DLD1 (cell line): ENCODE results near the gene POLD2.

Source experiments
- in situ Hi-C: cut with HindIII; loops from 2 replicates; pipeline ENCODE4 v1.10.0; 2017; ENCODE audit warnings: low sequenced_read_pairs

The POLD2 gene

GRCh38 chr7:44152971-44153947, 29.9 kb upstream of the POLD2 start:
- in situ Hi-C loops: no loop called here

DNA sequence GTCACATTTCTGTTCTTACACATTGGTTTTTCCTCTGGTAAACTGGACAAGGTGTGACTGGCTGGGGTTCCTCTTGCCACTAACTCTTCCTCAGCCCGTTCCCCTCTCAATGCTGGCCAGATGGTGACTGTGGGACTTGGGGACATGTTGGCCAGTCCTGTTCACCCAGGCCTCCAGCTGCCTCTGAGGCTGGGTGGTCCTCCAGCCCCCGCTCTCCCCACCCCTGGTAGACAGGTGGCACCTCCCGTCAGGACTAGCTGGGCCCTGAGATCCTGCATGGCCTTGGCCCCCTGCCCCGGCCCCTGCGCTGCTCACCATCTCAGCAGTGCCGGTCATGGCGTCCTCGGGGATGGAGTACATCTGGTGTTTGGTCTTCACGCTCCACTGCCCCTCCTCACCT, 28.6 kb upstream of the POLD2 start:
- in situ Hi-C loops: no loop called here

DNA sequence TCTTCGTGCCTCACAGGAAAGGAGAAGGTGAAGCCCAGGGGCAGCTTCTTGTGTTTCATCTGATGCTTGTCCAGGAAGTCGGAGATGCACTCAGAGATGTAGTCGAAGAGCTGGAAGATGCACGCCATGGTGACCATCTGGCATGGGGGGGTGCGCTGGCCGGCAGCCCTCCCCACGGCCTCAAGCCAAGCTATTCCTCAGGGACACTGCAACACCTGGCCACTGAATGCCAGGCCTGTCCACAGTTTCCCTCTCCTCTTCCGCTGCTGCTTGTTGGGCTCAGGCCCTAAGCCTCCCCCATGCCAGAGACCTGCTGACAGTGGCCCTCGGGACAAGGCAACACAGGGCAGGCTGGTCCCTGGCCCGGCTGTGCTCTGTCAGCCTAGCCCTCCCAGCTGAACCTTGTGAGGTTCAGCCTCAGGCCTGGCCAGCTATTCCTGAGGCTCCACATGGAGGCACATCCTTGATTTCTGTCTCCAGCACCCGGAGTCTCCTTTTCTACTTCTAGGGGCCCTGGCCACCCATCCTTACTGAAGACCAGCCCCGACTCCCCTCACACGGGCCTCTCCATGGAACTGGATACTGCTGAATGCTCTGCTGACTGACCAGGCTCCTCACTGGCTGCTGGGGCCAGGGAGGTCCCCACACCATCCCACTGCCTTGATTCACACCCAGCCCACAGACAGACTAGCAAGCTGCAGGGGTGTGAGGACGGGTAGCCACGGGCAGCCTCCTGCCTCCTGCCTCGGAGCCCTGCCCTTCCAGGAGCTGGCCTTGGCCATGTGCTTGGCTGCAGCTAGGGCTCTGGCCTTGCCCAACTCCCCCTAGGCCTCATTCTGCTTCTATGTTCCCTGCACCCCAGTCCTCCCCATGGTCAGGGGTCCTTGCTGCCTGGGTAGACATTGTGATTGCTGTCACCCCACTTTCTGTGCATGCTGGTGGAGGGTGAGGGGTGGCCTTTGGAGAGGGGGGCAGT, 27.9 kb upstream of the POLD2 start:
- in situ Hi-C loops: no loop called here

DNA sequence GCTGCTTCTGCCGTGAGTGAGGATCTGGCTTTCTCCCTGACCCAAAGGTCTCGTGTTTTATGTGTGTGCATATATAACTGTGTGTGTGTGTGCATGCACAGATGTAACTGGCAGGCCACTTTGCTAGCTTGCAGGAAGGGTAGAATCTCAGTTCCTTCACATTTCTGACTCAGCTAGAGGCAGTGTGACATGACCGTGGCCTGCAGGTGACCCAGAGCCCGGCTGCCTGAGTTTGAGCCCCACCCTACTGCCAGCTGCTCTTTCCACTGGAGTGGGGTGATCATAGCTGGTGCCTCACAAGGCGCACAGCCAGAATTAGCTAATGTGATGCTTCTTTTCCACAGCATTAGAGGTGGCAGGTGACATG, 27.1 kb upstream of the POLD2 start:
- in situ Hi-C loops: no loop called here

GRCh38 chr7:44149571-44150465, 26.5 kb upstream of the POLD2 start:
- in situ Hi-C loops: no loop called here

DNA sequence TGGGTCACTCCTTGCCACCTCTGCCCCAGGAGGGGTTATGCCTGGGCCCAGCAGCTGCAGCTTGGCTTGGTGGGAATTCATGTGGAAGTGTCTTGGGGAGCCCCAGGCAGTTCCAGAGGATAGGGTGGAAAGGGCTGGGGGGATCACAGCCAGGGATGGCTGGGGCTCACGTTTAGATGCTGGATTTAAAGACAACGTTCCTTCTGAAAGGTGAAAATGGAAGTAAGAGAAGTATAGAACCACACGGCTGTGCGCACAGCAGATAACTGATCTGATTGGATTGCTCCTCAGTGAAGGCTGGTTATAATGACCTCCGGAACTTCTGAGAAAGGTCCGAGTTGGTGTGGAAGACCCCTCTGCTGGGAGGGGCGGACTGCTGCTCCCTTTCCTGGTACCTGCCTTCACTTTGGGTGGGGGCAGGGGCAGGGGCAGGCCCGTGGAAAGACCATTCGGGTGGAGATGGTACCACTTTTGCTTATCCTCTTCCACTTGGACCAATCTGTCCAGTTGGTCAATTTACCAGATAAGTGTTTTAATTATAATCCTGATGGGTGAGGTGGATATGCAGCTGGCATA, 25.7 kb upstream of the POLD2 start:
- in situ Hi-C loops: no loop called here

GRCh38 chr7:44148166-44148565, 24.8 kb upstream of the POLD2 start:
- in situ Hi-C loops: no loop called here

DNA sequence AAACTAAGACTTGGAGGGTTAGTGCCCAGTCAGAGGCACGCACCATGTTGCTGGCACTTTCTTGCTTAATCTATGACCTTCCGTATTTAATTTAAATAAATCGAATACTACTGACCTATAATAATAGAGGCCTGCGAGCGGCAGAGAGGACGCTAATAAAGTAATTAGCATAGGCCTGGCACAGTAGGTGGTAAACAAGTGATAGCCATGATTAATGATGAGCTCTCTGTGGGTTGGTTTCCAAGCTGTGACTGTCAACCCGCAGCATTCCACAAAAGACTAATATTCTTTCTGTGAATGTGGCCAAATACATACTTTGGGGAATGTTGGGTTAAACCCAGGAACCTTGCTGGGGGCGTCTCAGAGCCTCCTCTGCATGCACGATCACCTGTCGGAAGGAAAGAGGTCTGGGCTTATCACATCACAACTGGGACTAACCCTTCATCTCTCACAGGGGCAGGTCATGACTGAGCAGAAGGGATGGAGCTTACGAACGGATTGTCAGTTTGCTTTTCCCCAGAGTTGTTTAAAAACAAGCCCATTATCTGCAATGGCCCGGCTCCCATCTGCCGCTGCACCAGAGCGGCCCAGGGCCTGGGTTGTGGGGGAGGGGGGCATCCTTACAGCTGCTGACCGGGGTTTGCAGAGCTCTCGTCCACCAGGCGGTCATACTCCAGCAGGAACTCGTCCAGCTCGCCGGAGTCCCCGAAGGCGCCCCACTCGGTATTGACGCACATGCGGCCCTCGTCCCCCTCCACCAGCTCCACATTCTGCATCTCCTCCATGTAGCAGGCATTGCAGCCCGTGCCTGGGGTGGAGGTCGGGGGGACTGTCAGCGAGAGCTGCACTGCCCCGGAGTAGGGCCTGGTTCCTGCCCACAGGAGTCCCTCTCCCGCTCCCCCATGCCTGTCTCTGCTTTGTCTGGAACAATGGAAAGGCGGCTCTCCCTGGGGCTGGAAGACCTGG, 24.0 kb upstream of the POLD2 start:
- in situ Hi-C loops: no loop called here

- in situ Hi-C loops: no loop called here
Measured at GRCh38 chr7:44145969-44146911, 22.9 kb upstream of the POLD2 start.

- in situ Hi-C loops: no loop called here
Measured at GRCh38 chr7:44145479-44145968, 22.2 kb upstream of the POLD2 start.

DNA sequence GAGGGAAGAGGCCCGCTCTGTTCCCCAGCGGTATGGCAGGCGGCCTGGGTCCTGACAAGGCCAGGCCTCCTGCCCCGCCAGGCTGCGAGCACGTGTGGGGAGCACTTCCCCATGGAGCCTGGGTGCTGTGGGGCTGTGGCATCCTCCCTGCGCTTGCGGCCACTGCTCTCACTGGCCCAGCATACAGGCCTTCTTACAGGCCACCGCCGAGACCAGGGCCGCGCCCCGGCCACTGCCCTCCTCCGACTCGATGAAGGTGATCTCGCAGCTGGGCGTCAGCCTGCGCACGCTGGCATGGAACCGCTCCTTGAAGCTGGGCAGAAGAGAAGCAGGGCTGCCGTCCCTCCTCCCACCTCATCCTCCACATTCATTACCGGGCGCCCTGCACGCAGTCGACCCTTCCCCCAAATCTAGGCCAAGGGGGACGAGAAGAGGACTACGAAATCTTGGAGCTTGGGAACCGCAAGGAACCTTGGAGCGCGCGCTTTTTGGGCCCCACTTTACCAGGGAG, 21.7 kb upstream of the POLD2 start:
- in situ Hi-C loops: no loop called here

DNA sequence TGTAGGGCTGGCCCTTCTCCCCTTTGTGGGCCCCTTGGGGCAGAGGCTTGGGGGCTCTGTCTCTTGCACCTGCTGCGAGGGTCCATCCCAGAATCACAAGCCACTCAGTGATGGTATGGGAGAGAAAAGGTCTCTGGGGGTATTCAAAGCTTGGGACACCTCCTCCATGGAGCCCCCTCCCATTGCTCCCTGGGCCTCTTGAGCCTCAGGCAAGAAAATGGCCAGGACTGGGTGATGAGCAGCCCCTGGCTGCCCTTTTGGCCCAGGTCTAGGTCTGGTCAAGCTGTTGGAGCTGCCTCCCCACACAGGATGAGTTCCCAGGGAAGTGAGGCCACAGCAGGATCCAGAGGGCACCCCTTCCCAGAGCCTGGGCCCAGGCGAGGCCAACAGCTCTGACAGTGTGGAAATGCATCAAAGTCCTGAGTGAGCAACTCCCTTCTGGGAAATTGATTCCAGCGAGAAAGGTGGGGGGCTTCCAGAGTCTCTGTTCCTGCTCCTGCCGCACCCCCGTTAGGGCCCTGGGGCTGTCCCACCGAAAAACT, 21.1 kb upstream of the POLD2 start:
- in situ Hi-C loops: no loop called here

- in situ Hi-C loops: no loop called here
Measured at GRCh38 chr7:44143646-44144250, 20.4 kb upstream of the POLD2 start.

DNA sequence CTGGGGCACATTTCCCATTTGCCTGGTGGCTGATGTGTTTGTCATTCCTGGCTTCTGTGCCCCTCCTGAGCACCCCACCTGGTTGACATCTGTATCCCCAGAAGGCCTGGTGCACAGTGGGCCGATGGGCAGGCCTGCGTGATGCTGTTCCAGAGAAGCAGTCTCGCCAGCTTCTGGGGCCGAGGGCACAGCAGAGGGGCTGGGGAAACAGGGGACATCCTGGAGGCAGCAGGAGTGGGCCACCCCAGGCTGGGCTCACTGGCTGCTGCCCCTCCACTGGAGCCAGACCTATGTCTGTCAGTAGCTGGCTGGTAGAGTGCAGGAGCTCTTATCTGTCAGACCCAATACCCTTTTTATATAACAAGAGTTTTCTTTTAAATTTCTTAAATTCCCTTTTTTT, 18.7 kb upstream of the POLD2 start:
- in situ Hi-C loops: no loop called here

DNA sequence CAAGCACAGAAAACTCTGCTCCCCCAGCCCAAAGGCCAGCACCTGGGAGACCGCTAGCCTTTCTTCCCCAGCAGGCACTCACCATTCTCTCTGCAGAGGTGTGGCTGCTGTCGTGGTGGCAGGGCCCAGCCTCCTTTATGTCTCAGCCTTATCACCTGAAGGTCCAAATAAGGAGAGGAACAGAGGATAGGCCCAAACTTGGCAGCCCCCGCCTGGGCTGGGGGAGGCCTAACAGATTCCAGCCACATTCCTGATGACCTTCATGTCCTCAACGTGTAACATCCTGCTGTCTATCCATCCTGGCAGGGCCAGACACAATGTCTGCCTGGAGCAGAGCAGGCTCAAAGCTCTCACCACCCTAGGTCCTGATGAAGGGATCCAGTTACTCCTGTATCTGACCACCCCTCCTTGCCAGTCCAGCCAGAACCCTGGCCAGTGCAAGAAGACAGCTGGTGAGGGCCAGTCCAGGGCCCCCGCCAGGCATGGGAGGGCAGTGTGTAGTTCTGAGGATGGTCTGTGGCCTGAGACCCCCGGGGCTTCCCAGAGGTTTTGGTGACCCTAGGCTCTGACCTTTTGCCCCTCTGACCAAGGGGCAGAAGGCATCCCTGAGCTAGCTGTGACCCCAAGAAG, 18.0 kb upstream of the POLD2 start, which contains the start of gene MYL7:
Gene MYL7, minus strand, starts transcription at position 112 of the 630 bp plus-strand sequence. Its CDS starts 27 bp downstream, at position 85.
- in situ Hi-C loops: no loop called here

GRCh38 chr7:44140341-44140740, 17.0 kb upstream of the POLD2 start:
- in situ Hi-C loops: no loop called here
